DMS 273 treated with DMSO at 0.1 percent for 48 hours (cell line): ENCODE data around the gene LRMDA.
"Not testable (repeated sequence)": the region's sequence is repeated elsewhere in the genome, so short reads cannot be mapped to it uniquely, and the experiment has no call there.

Experiments used
- DNase-seq: peaks from one replicate; lab custom pipeline; 2025; lab: John Stamatoyannopoulos, UW

Gene LRMDA

DNA sequence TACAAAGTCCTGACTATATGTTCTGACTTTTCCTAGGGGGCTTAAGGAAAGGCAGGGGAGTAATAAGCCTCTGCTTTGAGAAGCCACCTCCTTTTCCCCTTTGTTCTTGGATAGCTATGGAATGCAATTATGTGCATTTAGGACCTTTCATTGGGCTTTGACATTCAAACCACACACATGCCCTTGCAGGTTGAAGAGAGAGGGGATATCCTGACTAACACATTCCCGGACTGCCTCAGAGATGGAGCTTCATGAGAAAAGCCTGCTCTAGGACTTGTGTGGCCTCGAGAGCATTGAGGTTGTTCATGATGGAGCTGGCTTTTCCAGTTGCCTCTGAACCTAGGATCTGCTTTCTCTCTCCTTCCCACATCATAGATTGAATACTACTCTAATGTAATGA, 694.5 kb downstream of the LRMDA start:
- DNase-seq, result no peak

DNA sequence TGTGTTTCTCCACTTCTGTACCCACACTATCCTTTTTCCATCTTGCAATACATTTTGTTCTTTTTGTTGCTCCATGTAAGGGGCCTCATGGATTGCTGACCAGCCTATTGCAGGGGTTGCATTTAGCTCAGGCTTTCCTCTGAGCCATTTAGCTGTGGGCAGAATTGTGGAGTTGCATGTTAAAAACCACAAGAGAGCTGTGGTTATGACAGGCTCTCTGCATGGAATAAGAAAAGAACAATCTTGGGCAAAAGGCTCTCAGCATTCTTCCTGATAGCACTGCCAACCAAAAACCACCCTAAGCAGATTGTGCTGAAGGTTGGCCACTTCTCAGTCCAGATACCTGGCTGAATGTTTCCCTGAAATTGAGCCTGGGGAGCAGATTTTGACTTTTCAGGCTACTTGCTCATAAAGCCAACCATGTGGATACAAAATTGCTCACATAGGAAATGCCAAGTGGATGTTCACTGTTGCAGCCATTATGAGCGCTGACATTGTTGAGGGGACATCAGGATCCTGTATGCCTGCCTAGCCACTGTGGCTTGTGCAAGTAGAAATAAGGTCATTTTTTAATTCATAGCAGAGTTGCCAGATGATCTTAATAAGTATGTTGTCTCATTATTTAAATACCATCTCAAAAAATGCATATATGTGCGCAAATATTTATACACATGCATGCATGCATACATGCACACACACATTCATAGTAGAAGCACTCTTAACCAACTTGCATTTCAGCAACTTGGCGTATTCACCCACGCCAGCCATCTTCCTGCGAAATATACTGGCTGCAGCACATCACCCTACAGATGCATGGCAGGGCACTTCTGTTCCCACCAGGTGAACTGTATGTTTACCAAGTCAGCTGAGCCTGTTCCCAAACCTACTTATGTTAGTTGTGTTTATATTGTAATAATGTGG, 695.4 kb downstream of the LRMDA start:
- no peak for DNase-seq

DNA sequence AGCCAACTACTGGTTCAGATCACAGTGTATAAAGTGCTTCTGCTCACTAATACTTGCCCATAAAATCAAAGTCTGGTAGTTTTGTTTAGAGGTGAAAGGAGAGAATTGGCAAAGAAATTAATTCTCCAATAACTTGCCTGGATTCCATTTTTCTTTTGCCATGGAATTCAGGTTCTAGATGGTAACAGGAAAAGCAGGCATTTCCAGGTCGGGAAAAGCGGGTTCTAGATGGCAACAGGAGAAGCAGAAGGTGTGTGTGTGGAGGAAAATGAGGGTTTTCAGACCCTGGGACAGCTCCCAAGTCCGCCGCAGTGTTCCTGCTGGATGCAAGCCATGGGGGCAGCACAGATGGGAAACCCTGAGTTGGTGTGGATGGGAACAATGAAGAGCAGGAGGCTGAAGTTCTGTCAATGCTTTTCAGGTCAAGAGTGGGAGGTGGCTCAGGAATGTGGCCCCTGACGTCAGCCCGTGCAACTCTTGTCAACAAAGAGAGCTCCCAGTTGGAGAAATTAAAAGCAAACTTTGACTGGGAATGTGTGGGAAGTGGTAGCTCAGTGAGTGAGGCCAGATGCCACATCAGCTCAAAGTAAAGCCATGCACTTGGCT, 696.7 kb downstream of the LRMDA start:
- no peak for DNase-seq

DNA sequence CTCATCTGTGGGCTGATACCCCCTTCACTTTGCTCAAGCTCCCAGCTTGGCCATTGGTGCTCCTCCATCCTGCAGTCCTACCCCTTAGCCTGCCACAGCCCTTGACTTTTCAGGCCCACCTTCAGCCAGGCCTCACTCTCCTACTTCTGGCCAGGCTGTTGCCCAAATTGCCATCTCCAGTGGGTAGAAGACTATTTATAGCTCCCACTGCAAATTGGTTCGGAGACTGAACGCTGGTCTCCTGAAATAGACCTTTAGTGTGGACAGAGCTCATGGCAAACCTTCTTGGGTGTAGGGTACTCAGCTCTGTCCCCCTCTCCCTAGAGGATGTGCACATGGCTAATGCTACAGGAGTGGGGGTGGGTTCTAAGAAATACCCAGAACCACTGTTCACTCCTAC, 697.8 kb downstream of the LRMDA start:
- DNase-seq, result no peak

DNA sequence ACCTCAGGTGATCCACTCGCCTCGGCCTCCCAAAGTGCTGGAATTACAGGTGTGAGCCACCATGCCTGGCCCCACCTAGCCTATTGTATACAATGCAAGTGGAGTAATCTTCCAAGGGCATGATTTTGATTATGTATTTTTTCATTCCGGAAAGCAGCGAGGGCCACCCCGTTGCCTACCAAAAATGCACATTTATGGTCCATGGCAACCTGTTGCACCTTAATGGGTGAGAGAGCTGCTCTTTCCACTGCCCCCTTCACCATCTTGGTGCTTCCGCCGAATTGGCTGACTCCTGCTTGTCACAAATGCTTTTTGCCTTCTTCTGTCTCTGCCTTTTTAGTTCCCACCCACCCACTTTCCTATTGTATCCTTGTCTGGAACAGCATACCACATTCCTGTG, 699.5 kb downstream of the LRMDA start:
- DNase-seq, result no peak

DNA sequence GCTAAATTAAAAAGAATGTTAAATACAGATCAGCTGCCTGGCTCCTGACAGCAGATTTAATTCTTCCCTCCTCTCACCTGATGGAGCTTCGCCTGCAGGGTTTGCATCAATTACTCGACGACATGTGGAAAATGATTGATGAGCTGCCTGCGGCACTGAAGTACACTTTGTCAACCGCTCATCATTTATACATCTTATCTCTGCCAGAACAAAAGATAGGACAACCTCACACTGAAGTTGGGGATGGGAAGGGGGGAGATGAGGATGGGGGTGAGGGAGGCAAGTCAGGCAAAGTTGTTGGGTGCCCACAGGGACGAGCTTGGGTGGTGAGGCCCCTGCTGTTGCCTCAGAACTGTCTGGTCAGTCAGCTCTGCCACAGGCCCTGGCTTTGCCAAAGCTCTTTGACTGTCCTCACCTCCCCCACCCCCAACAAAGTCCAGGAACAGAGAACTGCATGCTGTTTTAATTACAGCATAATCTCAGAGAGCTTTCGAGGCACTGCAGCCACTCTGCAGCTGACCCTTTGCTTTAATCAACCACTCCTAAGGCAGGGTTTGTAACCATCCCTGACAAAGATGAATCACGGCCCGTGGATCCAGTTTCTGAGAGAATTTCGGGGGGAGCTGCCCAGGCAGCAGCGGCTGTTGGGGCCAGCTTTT, 702.3 kb downstream of the LRMDA start:
- DNase-seq, result no peak

DNA sequence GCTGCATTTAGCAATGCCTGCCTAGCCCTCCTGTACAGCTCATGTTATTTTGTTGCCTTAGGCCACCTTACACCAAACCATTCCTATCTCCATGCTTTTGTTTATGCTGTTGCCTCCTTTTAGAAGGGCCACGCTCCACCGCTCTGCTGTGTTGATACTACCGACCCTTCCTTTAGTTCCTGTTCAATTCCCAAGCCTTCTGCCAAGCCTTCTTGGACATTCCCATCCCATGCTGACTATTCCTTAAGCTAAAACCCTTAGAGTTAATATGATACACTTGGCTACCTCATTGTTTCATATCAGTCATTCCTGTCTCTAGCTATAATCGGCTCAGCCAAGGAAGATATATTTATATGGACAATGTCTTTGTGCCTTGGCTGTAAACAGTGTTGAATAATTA, 705.5 kb downstream of the LRMDA start:
- DNase-seq, result no peak

DNA sequence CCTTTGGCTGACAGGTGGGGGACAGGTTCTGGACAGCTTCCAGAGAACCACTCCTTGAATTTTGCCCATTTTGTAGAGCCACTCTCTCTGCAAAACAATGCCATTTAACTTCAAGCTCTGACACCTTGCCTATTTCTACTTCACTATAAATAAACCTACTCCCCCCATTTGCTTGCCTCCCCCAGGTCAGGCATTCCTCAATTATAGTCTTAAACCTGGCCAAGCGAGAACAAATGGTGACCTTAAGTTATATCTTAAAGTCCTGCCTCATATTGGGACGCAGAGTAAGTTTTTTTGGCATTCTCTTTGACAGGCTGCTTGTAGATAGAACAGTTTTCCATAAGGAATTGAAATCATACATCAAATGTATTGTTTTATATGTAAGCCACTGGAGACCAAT, 706.9 kb downstream of the LRMDA start:
- DNase-seq, result no peak

DNA sequence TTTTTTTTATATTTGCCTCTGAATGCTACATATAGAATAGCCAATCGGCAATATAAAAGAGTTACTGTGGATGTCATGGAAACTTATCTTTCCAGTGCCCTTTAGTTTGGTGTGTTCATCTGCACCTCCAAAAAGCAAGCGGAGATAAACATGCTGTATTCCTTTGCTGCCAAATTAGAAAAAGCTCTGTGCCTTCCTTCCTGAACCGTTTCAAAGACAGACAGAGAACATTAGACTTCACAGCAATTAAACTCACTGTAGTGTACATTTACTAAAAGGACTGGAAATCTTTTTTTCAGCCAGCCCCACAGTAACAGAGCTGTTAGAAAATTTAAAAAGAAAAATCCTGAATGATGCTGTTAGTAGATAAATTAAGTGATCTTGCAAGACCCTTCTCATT, 707.5 kb downstream of the LRMDA start:
- DNase-seq, result no peak

DNA sequence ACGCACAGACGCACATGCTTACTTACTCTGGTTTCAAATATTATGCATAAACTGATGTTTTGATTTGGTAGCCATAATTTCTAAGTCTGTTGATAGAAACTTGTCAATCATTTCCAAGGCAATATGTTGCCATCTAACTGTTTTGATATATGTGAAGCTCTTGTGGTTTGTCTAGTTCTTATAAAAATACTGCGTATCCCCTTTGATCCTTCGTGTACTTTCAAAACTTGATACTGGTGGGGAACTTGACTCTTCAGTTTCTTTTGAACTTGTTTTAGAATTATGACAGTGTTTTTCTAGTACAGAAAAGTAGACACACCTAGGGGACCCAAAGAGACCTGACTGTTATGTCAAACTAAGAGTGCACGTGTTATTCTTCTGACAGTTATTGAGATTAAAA, 708.0 kb downstream of the LRMDA start:
- DNase-seq, result no peak

DNA sequence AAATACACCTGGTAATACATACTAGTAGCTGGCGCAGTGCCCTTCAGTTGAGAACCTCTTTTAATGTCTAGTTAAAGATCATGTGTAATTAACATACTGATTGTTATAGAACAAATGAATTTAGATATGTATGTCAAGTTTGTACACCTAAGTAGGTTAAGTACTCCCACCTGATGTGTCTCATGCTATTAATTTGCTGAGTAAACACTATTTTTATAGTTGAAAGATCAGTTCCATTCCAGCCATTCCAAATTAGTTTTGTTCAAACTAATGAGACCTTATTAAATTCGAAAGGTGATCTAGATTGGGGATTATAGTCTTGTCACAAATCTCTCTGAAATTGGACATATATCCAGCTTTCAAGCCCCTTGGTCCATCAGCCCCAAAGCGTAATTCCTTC, 710.0 kb downstream of the LRMDA start:
- no peak for DNase-seq

DNA sequence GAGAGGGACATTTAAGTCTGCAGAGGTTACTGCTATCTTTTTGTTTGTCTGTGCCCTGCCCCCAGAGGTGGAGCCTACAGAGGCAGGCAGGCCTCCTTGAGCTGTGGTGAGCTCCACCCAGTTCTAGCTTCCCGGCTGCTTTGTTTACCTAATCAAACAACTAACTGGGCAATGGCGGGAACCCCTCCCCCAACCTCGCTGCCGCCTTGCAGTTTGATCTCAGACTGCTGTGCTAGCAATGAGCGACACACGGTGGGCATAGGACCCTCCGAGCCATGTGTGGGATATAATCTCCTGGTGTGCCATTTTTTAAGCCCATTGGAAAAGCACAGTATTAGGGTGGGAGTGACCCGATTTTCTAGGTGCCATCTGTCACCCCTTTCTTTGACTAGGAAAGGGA, 716.8 kb downstream of the LRMDA start:
- DNase-seq, result not testable (repeated sequence)

DNA sequence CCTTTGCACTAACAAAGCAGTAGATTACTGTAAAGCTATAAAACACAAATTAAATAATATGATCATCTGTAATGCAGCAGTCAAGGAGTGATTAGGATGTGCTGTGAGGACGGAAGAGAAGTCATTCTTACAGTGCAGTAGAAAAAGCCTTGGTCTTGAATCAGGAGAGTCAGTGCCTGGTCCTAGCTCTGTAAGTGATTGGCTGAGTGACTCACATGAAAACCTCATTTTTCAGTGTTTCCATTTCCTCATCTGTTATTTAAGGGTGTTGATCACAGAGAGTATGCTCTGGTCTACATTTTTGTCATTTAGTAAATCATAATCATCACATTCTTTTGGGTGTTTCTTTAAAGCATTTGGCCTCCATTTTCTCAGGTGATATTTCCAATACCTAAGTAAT, 717.8 kb downstream of the LRMDA start:
- no peak for DNase-seq

DNA sequence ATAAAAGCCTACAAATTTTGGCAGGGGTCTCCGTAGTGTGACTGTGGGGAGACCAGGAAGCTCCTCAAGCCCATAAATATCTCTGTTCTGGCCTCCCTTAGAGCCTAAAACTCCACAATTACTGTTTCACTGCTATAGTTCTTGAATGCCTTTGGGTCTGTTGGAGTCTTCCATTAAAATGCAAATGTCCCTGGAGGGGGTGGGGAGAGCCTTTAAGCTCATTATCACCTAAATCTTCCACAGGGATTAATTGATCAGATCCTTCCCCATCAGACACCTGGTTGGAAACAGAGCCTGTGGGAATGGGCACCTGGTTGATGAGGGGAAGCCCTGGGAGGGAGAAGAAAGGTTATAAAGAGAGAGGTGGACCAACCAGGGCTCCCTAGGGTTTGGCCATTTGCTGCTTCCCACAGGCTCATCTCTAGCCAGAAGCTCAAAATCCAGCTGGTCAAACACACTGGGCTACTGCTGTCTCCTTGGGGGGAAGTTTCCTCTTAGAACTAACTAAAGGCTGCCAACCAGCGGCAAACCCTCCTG, 718.2 kb downstream of the LRMDA start:
- no peak for DNase-seq

DNA sequence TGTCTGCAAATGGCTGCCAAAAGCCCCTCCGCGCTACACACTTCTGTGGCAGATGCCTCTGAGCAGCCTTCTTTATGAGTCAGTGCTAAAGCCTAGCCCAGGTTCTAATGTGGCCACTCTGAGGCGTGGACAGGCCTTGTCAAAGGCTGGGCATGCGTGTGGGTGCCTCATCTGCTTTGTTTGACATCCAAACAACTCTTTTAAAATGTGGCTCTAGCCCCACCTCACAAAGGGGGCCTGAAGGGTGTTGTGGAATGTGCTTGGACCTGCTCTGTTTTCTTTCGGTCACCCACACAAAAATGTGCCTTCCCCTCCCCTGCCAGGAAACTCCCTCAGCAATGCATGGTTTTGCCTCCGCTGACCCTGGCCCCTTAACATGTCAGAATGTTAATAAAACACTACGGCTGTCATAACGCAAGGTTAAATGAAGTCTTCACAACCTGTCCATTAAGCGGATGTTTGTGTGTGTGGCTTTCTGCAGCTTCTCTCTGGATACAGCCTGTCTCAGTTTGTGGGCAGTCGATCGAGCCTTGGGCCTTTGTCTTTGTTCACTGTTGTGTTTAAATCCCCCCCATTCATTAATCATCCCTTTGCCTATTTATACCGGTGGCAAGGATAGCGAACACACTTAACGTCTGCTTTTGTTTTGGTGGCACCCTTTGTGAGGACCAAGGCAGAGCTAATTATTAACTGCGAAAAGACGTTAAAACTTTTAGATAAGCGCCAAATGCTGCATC, 718.9 kb downstream of the LRMDA start:
- DNase-seq, result no peak

DNA sequence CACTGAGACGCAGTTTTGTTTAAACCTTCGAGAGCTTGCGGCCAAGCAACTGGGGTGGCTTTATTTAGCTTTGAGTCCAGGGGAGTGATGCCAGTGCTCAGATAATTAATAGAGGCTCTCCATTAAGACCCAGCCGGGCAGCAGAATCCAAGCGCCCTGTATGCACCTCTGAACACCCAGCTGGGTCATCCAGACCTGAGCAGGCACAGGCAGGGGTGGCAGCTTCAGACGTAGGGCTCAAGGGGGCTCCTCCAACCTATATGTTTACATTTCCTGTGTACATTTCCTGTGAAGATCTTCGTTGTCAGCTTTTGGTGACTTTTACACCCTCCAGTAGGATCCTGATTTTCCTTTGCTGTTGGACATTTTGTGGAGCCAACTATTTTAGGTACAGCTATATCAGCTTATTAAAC, 719.5 kb downstream of the LRMDA start:
- DNase-seq, result no peak

DNA sequence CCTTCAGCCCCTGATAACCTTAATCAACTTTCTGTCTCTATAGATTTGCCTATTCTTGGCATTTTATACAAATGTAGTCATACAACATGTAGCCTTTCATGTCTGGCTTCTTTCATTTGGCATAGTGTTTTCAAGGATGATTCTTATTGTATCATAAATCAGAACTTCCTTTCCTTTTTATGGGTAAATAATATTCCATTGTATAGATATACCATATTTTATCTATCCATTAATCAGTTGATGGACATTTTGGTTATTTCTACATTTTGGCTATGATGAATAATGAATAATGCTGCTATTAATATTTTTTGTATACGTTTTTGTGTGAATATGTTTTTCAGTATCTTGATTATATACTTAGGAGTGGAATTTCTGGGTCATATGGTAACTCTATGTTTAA, 720.8 kb downstream of the LRMDA start:
- no peak for DNase-seq

DNA sequence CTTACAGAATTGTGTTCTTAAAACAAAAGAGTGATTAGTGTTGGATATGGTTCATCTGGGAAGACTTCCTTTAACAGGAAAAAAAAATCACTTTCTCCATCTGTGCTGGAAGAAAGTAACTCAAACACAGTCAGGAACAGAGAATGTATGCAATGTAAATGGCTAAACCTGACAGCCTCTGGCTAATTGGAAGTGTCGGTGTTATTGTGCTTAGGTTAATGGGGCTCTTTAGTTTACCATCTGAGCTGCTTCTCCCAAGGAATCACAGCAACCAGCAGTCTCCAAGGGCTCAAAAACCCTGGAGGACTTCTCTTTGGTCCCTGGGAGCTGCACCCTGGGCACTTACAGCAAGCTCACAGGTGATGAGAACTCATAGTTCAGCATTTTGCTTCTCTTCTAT, 724.5 kb downstream of the LRMDA start:
- no peak for DNase-seq

DNA sequence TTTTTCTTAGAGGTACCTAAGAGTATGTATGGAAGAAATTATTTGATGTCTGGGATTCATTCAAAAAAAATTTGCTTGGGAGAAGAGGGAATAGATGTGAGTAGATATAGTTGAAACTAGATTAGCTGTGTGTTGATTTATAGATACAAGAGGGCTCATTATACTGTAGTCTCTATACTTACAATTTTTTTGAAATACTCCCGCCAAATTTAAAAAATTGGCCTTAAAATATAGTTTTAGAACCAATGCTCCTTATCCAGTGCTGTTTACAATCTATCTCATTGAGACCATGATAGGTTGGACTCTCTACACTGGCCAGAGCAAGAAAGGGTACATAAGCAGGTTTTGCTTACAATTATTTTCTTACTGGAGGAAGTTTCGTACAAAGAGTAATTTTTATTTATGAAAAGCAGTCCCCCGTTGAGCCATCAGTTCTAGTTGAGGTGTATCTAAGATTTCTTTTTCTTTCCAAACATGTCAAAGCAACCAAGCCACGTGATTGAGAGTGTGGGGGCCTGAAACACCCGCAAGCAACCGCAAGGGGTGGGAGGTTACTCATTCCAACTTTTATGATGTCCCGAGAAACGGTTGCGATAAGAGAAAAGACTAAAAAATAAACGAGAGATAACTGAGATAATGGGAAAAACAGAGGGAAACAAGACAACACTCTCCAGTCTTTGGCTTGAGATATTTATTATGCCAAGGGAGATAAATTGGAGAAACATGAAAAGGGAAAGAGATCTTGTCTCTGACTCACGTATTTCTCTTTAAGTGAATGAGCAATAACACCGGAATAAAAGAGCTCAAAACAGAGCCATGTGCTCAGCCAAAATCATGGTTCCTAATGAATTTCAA, 729.2 kb downstream of the LRMDA start:
- DNase-seq, result no peak

DNA sequence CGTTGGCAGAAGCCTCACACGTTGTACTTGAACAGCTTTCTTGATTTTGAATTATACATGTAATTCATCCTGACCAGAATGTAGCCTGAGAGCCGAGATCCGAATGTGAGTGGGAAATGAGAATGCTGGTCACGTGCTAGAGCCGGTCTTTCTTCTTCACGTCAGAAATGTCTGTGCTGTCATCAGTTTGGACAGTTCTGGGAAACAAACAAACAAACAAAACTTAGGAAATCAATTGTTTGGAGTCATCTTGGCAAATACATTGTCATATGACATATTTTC, 729.8 kb downstream of the LRMDA start:
- DNase-seq, result no peak

DNA sequence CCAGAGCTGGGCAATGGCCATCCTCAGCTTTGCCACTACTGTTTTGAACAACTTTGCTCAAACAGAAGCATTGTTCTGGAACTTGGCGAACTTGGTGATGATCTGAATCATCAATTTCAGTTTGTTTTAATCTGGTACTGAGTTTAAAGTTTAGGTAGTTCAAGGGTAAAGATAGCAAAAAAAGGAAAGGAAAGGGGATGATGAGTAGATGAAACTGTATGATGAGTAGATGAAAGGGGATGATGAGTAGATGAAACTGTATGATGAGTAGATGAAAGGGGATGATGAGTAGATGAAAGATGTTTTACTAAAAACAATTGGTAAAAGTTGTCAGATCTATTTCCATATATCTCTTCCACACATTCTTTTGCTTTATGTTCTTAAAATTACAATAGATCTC, 737.0 kb downstream of the LRMDA start:
- no peak for DNase-seq

DNA sequence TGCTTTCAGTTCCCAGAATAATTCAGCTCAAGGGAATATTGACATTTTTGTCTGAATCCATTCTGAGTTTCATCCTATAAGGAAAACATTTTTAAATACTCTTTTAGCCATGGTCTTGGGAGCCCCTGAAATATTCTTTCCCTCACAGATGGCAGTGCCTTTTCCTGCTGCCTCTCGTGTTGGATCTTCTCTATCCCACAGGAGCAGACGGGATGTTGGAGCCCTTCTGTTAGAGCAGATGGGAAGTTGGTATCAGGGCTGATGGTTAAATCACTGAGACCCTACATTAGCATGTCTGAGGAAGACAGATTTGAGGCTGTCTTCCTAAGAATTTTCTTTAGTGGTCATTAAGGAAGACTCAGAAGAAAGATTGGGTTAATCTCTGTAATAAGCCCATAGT, 737.8 kb downstream of the LRMDA start:
- no peak for DNase-seq
